Urinary bladder (tissue), 4 donors: Measurements from ENCODE around the gene PKD1L1. TPM values are rescaled to one million over a fixed set of nuclear protein-coding genes. Genes with fewer than 3 reads are reported as not detected.

ENCODE experiments used
- DNase-seq: peaks from one replicate; pipeline ENCODE4 v3.0.0-alpha.2; 2015; ENCODE audit errors: extremely low spot score
- H3K27ac ChIP-seq: one replicate; pipeline ENCODE4 v1.5.1; 2013; ENCODE audit warnings: low read depth, mild to moderate bottlenecking, moderate library complexity
- H3K36me3 ChIP-seq: one replicate; pipeline ENCODE4 v1.6.1; 2013; ENCODE audit warnings: mild to moderate bottlenecking, moderate library complexity; ENCODE audit not compliant: insufficient read depth
- H3K4me1 ChIP-seq: one replicate; pipeline ENCODE4 v1.6.1; 2013; ENCODE audit warnings: mild to moderate bottlenecking, moderate library complexity; ENCODE audit not compliant: insufficient read depth
- H3K4me3 ChIP-seq: one replicate; pipeline ENCODE4 v1.5.1; 2013; ENCODE audit warnings: low read depth, low read length
- WGBS: extraction: QIAGEN DNeasy Blood & Tissue Kit; methylation state at CpG from one replicate; pipeline ENCODE4 v1.1.7; 2013; 5-methylcytosine and 5-hydroxymethylcytosine counted together
- polyA plus RNA-seq: library from polyadenylated mRNA; stranded (reverse); fragments of 200-250 nt; gene quantifications from one replicate; pipeline ENCODE4 v1.2.3, GENCODE V29; 2013
- total RNA-seq: library from RNA; depleted of rRNA; stranded (reverse); fragments of >200 nt; gene quantifications from one replicate; pipeline ENCODE4 v1.2.3, GENCODE V29; 2014
- donor health status: healthy with polysubstance abuse.
- donor health status: healthy.

The PKD1L1 gene
- total and polyA plus RNA-seq, 2 donors = 0.19 to 1.3 TPM

- no peak overlapping the region for H3K27ac ChIP-seq
- H3K4me1 ChIP-seq = no peaks in the 10 kb centered on the region
- WGBS = 66% methylated on average over 8 of the region's 8 CpGs
- H3K4me3 ChIP-seq = no peak overlapping the region
- DNase-seq = no peak
- H3K36me3 ChIP-seq = no peaks in the 10 kb centered on the region
Measured at GRCh38 chr7:47739891-47740290, 208.4 kb downstream of the PKD1L1 start.

DNA sequence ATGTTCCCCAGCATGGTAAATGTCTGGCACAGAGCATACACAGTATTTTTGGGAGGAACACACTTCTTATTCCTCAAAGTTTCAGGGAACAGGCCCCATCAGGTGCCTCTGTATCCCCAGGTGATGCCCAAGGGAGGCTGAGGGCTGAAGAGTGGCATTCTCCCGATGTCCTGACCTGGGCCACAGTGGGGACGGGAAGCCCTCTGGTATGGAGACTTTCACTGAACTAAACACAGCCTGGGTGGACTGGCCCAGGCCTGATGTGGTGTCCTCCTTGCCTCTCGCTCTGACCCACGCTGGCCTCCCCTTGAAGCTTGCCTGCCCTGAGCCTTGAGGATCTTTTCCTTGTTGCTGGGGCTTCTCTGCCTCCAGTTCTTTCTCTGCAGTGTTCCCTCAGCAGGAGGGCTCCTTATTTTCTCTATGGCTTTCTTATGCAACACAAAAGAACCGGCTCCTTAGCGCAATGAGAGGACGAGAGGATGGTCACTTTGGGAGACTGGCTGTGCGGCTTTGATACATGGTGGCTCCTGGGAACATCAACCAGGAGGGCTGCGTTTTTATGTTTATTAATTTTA, 208.9 kb downstream of the PKD1L1 start:
- 73% methylated on average over 9 of the region's 9 CpGs for WGBS
- H3K36me3 ChIP-seq = no peaks in the 10 kb centered on the region
- DNase-seq = no peak
- no peak overlapping the region for H3K4me3 ChIP-seq
- no peak overlapping the region for H3K27ac ChIP-seq
- H3K4me1 ChIP-seq = no peaks in the 10 kb centered on the region

DNA sequence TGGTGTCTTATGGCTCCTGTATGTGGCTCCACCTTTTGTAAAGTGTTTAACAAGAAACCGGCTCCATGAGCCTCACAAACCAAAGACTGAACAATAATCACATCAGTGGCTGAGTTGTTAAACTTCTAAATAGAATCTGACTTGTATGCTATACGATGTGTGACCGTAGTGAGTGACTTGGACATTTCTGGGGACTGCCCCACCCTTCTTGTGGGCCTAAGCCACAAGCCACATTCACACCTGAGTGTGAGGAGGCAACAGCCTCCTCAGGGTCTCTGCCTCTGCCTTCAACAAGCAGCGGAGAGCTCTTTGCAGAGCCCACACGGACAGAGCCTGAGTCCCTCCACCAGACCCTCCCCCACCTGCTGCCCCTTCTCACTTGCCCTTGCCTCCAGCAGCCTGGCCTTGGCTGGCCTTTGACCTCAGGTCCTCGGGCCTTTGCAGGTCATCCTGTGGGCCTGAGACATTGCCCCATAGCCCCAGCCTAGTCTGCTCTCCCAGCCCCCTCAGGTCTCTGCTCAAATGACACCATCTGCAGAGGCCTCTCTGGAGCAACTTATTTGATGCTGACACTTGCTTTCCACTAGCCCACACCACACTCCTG, 209.6 kb downstream of the PKD1L1 start:
- 80% methylated on average over 6 of the region's 6 CpGs for WGBS
- no peak overlapping the region for H3K4me3 ChIP-seq
- no peaks in the 10 kb centered on the region for H3K36me3 ChIP-seq
- H3K27ac ChIP-seq = no peak overlapping the region
- no peaks in the 10 kb centered on the region for H3K4me1 ChIP-seq
- no peak for DNase-seq

- DNase-seq = no peak
- WGBS = 95% methylated on average over 4 of the region's 4 CpGs
- Histone ChIP-seq H3K36me3 (no peaks in the 10 kb centered on the region), H3K27ac (no peak overlapping the region), H3K4me1 (no peaks in the 10 kb centered on the region), H3K4me3 (no peak overlapping the region)
Measured at GRCh38 chr7:47737601-47738000, 210.7 kb downstream of the PKD1L1 start.

- 97% methylated on average over 6 of the region's 6 CpGs for WGBS
- no peak for DNase-seq
- no peak overlapping the region for H3K27ac ChIP-seq
- no peaks in the 10 kb centered on the region for H3K36me3 ChIP-seq
- no peaks in the 10 kb centered on the region for H3K4me1 ChIP-seq
- no peak overlapping the region for H3K4me3 ChIP-seq
Measured at GRCh38 chr7:47735431-47736345, 212.6 kb downstream of the PKD1L1 start.

DNA sequence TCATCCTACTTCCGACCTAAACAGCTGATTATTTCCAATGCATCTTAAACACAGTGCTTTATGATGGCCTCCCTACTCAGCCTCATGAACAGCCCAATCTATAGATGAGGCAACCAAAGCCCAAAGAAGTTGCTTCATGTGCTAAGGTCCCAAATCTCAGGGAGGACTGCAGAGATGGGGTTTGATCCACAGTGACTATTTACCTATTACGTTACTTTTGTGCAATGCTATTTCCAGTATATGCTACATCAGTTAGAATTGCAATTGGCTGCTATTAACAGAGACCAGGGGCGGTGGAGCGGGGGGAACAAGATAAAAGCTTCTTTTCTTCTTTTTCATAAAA, 213.3 kb downstream of the PKD1L1 start:
- no peaks in the 10 kb centered on the region for H3K4me1 ChIP-seq
- DNase-seq = no peak
- H3K4me3 ChIP-seq = no peak overlapping the region
- no peak overlapping the region for H3K27ac ChIP-seq
- no peaks in the 10 kb centered on the region for H3K36me3 ChIP-seq
- 96% methylated on average over 4 of the region's 4 CpGs for WGBS

- WGBS = 86% methylated on average over 11 of the region's 11 CpGs
- DNase-seq = no peak
- no peak overlapping the region for H3K4me3 ChIP-seq
- no peaks in the 10 kb centered on the region for H3K36me3 ChIP-seq
- H3K27ac ChIP-seq = no peak overlapping the region
- H3K4me1 ChIP-seq = no peaks in the 10 kb centered on the region
Measured at GRCh38 chr7:47734287-47734948, 213.8 kb downstream of the PKD1L1 start.

DNA sequence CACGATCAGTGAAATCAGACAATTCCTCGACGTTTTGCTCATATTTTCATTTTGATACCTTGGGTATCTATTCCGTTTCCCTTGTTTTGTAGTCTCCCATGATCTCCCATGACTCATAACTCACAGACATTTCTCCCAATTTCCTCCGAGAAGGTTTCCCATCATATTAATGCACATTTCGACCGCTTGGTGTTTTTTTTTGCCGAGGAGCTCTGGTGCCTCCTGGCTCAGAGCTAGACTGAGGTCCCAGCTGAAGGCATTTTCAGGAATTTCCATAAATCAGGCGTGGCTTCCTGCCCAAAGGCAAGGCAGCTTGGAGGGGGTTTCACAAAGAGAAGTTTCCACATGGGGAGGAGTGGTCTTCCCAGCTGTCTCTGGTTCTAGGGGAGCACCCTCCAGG, 218.1 kb downstream of the PKD1L1 start:
- no peak for DNase-seq
- Histone ChIP-seq H3K4me1 (no peaks in the 10 kb centered on the region), H3K36me3 (no peaks in the 10 kb centered on the region), H3K27ac (no peak overlapping the region), H3K4me3 (no peak overlapping the region)
- WGBS = 82% methylated on average over 9 of the region's 9 CpGs

GRCh38 chr7:47726047-47726726, 222.1 kb downstream of the PKD1L1 start:
- Histone ChIP-seq H3K27ac (no peak overlapping the region), H3K4me1 (no peaks in the 10 kb centered on the region), H3K36me3 (no peaks in the 10 kb centered on the region), H3K4me3 (no peak overlapping the region)
- no peak for DNase-seq
- WGBS = 97% methylated on average over 3 of the region's 3 CpGs

GRCh38 chr7:47725031-47725780, 223.1 kb downstream of the PKD1L1 start:
- DNase-seq = no peak
- H3K4me3 ChIP-seq = no peak overlapping the region
- WGBS = 90% methylated on average over 4 of the region's 4 CpGs
- H3K4me1 ChIP-seq = no peaks in the 10 kb centered on the region
- H3K36me3 ChIP-seq = no peaks in the 10 kb centered on the region
- no peak overlapping the region for H3K27ac ChIP-seq
